Skin epidermis (tissue), 12 donors: ENCODE measurements around the gene PLPPR3.

Experiments used
- H3K27ac ChIP-seq, 21 experiments: fragments of 200-600 bp; sonication (generic) in 11 of 21; one replicate each; pipeline ENCODE4 v1.5.0; 2020; ENCODE audit warnings: mild to moderate bottlenecking in 3 of 21, inconsistent platforms in 2 of 21, moderate library complexity in 2 of 21
- H3K4me3 ChIP-seq, 7 experiments: fragments of 200-600 bp; sonication (generic) in 2 of 7; one replicate each; pipeline ENCODE4 v1.5.0; 2020; ENCODE audit warnings: inconsistent platforms in 2 of 7, mild to moderate bottlenecking in 2 of 7, moderate library complexity in 1 of 7

Gene PLPPR3

DNA sequence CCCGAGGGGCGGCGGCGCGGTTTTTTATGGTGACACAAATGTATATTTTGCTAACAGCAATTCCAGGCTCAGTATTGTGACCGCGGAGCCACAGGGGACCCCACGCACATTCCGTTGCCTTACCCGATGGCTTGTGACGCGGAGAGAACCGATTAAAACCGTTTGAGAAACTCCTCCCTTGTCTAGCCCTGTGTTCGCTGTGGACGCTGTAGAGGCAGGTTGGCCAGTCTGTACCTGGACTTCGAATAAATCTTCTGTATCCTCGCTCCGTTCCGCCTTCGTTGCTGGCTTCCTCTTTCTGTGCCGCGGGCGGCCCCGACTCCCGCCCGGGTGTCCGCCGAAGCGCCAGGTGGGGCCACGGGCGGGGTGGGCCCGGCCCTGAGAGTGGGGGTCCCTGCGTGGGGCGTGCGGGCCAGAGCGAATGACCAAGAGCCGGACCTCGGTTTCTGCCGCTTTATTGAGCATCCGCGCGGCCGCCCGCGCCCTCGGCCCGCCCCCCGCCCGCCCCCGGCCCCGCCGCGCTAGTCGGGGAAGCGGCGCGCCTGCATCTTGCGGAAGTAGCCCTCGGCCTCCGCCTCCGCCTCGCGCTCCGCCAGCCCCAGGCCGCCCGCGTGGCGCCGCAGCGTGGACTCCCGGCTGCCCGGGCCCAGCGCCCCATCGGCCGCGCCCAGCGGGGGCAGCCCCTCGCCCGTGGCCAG, 9.6 kb downstream of the PLPPR3 start:
- Histone ChIP-seq H3K4me3 (no peak overlapping the region), H3K27ac (no peak overlapping the region)

GRCh38 chr19:811506-812048, 10.2 kb downstream of the PLPPR3 start:
- Histone ChIP-seq H3K4me3 (no peak overlapping the region), H3K27ac (no peak overlapping the region)

GRCh38 chr19:810883-811489, 10.8 kb downstream of the PLPPR3 start:
- Histone ChIP-seq H3K27ac (no peak overlapping the region), H3K4me3 (no peak overlapping the region)

DNA sequence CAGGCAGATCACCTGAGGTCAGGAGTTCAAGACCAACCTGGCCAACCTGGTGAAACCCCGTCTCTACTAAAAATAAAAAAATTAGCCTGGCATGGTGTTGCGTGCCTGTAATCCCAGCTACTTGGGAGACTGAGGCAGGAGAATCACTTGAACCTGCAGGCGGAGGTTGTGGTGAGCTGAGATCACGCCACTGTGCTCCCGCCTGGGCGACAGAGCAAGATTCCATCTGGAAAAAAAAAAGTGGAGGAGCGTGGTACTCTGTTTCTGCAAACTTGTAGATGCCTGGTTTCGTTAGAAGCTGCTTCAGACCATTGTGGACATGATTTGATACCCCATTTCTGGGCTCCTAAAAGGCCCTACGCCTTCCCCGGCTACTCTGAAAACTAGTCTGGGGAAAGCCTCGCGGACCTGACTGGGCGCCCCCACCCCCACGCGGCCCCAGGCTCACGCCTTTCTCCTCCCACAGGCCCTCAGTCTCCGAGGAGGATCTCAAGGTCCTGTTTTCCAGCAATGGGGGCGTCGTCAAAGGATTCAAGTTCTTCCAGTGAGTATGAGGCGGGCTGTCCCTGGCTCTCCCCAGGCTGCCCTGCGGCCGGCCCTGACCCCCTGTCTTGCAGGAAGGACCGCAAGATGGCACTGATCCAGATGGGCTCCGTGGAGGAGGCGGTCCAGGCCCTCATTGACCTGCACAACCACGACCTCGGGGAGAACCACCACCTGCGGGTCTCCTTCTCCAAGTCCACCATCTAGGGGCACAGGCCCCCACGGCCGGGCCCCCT, 11.5 kb downstream of the PLPPR3 start:
- H3K4me3 ChIP-seq, result no peak overlapping the region
- no peak overlapping the region for H3K27ac ChIP-seq

- H3K27ac ChIP-seq, result no peak overlapping the region
- no peak overlapping the region for H3K4me3 ChIP-seq
These were observed 13.4 kb downstream of the PLPPR3 start for GRCh38 chr19:808423-808775.

GRCh38 chr19:807627-808422, 13.9 kb downstream of the PLPPR3 start:
- no peak overlapping the region for H3K4me3 ChIP-seq
- no peak overlapping the region for H3K27ac ChIP-seq

DNA sequence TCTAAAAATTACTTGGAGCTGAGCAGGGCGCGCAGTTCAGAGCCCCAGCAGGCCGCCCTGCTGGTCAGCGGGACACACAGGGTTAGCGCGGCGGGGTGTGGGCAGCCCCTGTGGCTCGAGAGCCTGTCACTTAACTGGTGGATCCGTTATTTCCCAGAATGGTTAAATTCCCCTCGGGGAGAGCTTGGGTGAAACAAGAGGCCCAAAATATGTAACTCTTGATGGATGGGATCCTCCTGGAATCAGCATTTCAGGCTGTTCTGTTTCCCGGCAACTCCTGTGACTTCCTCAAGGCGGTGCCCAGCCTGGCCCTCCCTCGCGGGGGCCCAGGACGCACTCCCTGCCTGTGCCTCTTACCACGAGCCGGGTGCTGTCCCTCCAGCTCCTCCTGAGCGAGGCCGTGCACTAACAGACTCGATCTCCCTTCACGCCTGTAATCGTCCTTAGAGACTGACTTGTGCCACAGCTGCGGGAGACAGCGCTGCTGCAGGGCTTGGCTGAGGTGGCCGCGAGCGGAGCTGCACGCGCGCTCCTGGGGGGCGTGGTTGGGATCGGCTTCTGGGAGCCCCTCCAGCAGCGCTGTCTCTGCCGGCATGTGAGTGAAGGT, 14.8 kb downstream of the PLPPR3 start:
- H3K27ac ChIP-seq, result no peak overlapping the region
- no peak overlapping the region for H3K4me3 ChIP-seq

- no peak overlapping the region for H3K27ac ChIP-seq
- no peak overlapping the region for H3K4me3 ChIP-seq
These were observed 15.9 kb downstream of the PLPPR3 start for GRCh38 chr19:805600-806550.

- H3K4me3 ChIP-seq, result no peak overlapping the region
- no peak overlapping the region for H3K27ac ChIP-seq
These were observed 16.6 kb downstream of the PLPPR3 start for GRCh38 chr19:805166-805551.

DNA sequence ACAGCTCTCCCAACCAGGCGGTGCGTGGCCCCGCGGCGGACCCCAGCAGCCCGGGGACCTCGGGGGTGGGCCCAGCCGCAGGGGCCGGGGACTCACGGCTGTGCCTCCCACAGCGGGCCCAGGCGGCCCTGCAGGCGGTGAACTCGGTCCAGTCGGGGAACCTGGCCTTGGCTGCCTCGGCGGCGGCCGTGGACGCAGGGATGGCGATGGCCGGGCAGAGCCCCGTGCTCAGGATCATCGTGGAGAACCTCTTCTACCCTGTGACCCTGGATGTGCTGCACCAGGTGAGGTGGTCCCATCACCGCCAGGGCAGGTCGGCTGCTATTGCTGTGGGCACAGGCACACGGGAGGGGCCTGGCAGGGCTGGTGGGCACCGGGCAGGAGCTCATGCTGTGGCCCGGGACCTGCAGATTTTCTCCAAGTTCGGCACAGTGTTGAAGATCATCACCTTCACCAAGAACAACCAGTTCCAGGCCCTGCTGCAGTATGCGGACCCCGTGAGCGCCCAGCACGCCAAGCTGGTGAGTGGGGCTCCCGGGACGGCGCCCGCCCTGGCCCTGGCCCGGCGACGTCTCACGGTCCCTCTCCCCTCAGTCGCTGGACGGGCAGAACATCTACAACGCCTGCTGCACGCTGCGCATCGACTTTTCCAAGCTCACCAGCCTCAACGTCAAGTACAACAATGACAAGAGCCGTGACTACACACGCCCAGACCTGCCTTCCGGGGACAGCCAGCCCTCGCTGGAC, 17.2 kb downstream of the PLPPR3 start:
- no peak overlapping the region for H3K27ac ChIP-seq
- H3K4me3 ChIP-seq, result no peak overlapping the region

DNA sequence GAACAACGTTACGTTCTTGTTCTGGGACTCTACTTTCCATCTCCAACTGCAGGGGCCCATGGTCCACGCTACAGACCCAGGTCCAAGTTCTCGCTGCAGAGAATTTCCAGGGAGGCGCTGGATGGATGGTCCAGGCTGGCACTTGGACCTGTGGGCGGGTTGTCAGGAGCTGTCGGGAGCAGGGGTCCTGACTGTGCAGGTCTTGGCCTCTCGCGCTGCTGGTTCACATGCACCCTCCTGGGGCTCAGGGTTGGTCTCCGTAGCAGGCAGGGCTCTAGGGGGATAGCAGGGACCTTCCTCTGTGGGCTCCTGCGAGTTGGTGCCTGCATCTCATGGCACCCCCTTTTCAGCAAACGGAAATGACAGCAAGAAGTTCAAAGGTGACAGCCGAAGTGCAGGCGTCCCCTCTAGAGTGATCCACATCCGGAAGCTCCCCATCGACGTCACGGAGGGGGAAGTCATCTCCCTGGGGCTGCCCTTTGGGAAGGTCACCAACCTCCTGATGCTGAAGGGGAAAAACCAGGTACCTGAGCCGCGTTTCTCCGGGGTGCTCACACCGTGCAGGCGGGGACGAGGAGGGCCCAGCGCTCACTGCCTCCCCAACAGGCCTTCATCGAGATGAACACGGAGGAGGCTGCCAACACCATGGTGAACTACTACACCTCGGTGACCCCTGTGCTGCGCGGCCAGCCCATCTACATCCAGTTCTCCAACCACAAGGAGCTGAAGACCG, 17.9 kb downstream of the PLPPR3 start:
- Histone ChIP-seq H3K27ac (no peak overlapping the region), H3K4me3 (no peak overlapping the region)

GRCh38 chr19:803099-803561, 18.6 kb downstream of the PLPPR3 start:
- H3K4me3 ChIP-seq, result no peak overlapping the region
- H3K27ac ChIP-seq, result no peak overlapping the region

DNA sequence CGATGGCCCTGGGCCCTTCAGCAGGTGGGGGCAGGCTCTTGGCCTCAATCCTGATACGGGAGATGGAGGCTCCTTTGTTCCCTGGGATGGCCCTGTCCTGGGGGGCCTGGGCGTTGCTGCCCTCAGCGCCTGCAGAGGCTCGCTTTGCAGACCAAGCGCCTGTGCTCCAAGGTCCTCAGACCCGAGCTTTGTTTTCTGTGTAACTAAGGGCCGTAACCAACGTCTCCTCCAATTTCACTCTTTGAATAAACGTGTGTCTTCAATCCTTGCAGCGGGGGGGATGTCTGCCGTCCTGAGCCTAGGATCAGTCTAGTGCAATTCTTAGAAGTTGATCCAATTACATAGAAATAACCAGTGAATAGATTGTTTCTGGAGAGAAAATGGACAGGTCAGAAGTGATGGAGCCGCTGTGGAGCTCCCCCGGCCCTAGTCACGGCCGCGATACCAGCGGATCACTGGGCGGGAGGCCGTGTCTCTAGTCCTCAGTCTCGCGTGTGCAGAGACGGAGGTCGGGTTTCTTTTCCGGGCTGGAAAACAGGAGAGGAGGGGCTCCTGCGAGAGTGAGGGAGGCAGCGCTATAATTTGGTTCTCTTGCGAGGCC, 19.2 kb downstream of the PLPPR3 start:
- Histone ChIP-seq H3K27ac (peak overlapping the region in 7 of 21 experiments; percentile 21 to 99 (median 71)), H3K4me3 (peak overlapping the region in 1 of 7 experiments; percentile 25)

DNA sequence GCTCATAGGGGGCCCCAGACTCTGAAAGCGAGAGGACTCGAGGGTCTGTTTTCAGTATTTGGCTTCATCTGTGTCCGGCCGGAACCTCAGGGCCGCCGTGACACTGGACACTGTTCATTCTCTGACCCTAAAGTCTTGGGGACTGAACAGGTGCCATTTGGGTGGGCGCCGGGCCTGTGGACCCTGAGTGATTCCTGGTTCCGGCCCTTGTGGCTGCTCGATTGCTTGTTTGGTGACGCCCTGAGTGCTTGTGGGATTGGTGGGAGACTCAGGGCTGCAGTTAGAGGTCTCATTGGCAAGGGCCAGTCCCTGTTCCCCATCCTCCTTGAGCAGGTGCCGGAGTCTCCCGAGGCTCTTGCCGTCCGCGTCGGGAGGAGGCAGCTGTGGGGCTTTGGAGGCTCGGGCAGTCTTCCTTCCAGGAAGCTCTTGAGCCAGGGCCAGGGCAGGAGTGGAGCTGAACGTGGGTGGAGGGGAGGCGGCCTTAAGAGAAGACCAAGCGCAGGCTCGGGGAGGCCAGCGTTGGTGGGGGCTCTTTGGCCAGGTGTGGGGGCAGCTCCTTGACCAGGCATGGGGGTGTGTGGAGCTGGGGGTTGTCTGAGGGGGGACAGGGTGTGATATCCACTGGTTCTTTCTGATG, 19.8 kb downstream of the PLPPR3 start:
- peak overlapping the region in 13 of 21 experiments; percentile 21 to 99 (median 70) for H3K27ac ChIP-seq
- peak overlapping the region in 4 of 7 experiments; percentile 8 to 30 (median 17) for H3K4me3 ChIP-seq

- Histone ChIP-seq H3K27ac (peak overlapping the region in 20 of 21 experiments; percentile 6 to 99 (median 62)), H3K4me3 (peak overlapping the region in 6 of 7 experiments; percentile 4 to 30 (median 10))
These were observed 20.5 kb downstream of the PLPPR3 start for GRCh38 chr19:801030-801860.
